ENCODE results near the gene SMIM36. TPM values are rescaled to one million over a fixed set of nuclear protein-coding genes. Genes with fewer than 3 reads are reported as not detected.

Gene SMIM36
- polyA plus RNA-seq, 3 donors = not detected

DNA sequence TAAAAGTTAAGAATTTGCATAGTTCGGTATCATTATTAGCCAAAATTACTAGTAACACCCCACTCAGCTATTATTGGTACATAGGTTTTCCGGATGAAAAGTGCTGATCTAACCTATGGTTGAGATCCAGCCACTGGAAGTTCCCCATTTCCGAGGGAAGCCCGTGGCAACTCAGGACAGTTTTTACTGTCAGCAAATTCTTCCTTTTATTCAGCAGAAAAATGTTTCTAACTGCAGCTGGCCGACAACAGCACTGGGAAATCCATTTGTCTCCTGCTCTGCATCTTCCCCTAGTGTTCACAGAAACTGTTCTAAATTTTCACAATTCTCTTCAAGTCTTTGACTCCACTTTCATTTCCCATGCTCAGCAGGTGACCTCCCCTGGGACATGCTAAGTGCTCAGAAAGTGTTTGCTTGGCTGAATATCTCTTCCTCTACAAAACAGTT, 74.1 kb downstream of the SMIM36 start:
- TF ChIP-seq CTCF (IDR thresholded peaks at IDR 0.05) = no peak
- H3K9ac ChIP-seq (ENCODE audit: insufficient read depth, low read length, poor library complexity, severe bottlenecking) = no peak overlapping the region
- no peaks in the 10 kb centered on the region for H3K9me3 ChIP-seq (replicated peaks in 1 of 2; ENCODE audit: control insufficient read depth in 1 of 2, insufficient read depth in 1 of 2, low read length in 2 of 2)
- WGBS (ENCODE audit: insufficient coverage) = 0% methylated on average over 4 of the region's 5 CpGs
- H3K27ac ChIP-seq (ENCODE audit: low read depth in 1 of 2, low read length in 2 of 2) = no peak overlapping the region
- Mint-ChIP-seq H3K36me3 (no peaks in the 10 kb centered on the region), H3K27me3 (ENCODE audit: low read depth in 3 of 3) (peaks cover 3 to 4% (median 4%) of the 10 kb centered on the region in 3 donors), H3K4me3 (peak overlapping the region in 1 of 2 donors; percentile 77), H3K9me3 (peaks cover 0 to 3% (median 0%) of the 10 kb centered on the region in 7 donors), H3K4me1 (peaks cover 18% of the 10 kb centered on the region), H3K27ac (no peak overlapping the region)
- H3K79me2 ChIP-seq (ENCODE audit: insufficient read depth, low read length) = no peaks in the 10 kb centered on the region
- peak overlapping the region; percentile 33 for H3K4me2 ChIP-seq (replicated peaks; ENCODE audit: extremely low read depth, low read length, poor library complexity, severe bottlenecking)
- no peaks in the 10 kb centered on the region for H3K36me3 ChIP-seq (replicated peaks in 1 of 2; ENCODE audit: control insufficient read depth in 1 of 2, insufficient read depth in 2 of 2, low read length in 2 of 2)
- H3K4me1 ChIP-seq (ENCODE audit: control insufficient read depth in 1 of 2, insufficient read depth in 2 of 2, low read length in 2 of 2) = peaks cover 12 to 13% of the 10 kb centered on the region in 2 donors
- H4K20me1 ChIP-seq (ENCODE audit: insufficient read depth, low read length) = no peaks in the 10 kb centered on the region
- peak; percentile 21 to 67 (median 54) for DNase-seq
- no peak overlapping the region for H2AFZ ChIP-seq (ENCODE audit: insufficient read depth, low read depth, low read length, poor library complexity, severe bottlenecking)
- peaks cover 0 to 2% of the 10 kb centered on the region in 2 donors for H3K27me3 ChIP-seq (ENCODE audit: control insufficient read depth in 2 of 2, insufficient read depth in 2 of 2, low read length in 2 of 2)
- intact Hi-C loops (cut with micrococcal nuclease) = no loop called here
- peak overlapping the region in 1 of 3 experiments; percentile 12 for H3K4me3 ChIP-seq (replicated peaks in 1 of 3; ENCODE audit: low read depth in 2 of 3, low read length in 3 of 3)

- peaks cover 0 to 3% (median 0%) of the 10 kb centered on the region in 7 donors for H3K9me3 Mint-ChIP-seq
- peak overlapping the region in 1 of 2 donors; percentile 18 for H3K4me3 Mint-ChIP-seq
- peaks cover 18% of the 10 kb centered on the region for H3K4me1 Mint-ChIP-seq
- H3K36me3 ChIP-seq (replicated peaks in 1 of 2; ENCODE audit: control insufficient read depth in 1 of 2, insufficient read depth in 2 of 2, low read length in 2 of 2) = no peaks in the 10 kb centered on the region
- no peak for TF ChIP-seq CTCF (IDR thresholded peaks at IDR 0.05)
- intact Hi-C loops (cut with micrococcal nuclease) = no loop called here
- H3K4me2 ChIP-seq (replicated peaks; ENCODE audit: extremely low read depth, low read length, poor library complexity, severe bottlenecking) = peak overlapping the region; percentile 33
- 90% methylated on average over 2 of the region's 4 CpGs for WGBS (ENCODE audit: insufficient coverage)
- peaks cover 12 to 13% of the 10 kb centered on the region in 2 donors for H3K4me1 ChIP-seq (ENCODE audit: control insufficient read depth in 1 of 2, insufficient read depth in 2 of 2, low read length in 2 of 2)
- H3K79me2 ChIP-seq (ENCODE audit: insufficient read depth, low read length) = no peaks in the 10 kb centered on the region
- H3K27me3 ChIP-seq (ENCODE audit: control insufficient read depth in 2 of 2, insufficient read depth in 2 of 2, low read length in 2 of 2) = peaks cover 0 to 2% of the 10 kb centered on the region in 2 donors
- H3K9ac ChIP-seq (ENCODE audit: insufficient read depth, low read length, poor library complexity, severe bottlenecking) = no peak overlapping the region
- H3K27ac Mint-ChIP-seq = no peak overlapping the region
- H2AFZ ChIP-seq (ENCODE audit: insufficient read depth, low read depth, low read length, poor library complexity, severe bottlenecking) = no peak overlapping the region
- H3K27ac ChIP-seq (ENCODE audit: low read depth in 1 of 2, low read length in 2 of 2) = no peak overlapping the region
- no peaks in the 10 kb centered on the region for H3K36me3 Mint-ChIP-seq
- peak overlapping the region in 1 of 3 experiments; percentile 12 for H3K4me3 ChIP-seq (replicated peaks in 1 of 3; ENCODE audit: low read depth in 2 of 3, low read length in 3 of 3)
- H4K20me1 ChIP-seq (ENCODE audit: insufficient read depth, low read length) = no peaks in the 10 kb centered on the region
- no peak for DNase-seq
- no peaks in the 10 kb centered on the region for H3K9me3 ChIP-seq (replicated peaks in 1 of 2; ENCODE audit: control insufficient read depth in 1 of 2, insufficient read depth in 1 of 2, low read length in 2 of 2)
- peaks cover 3 to 4% (median 4%) of the 10 kb centered on the region in 3 donors for H3K27me3 Mint-ChIP-seq (ENCODE audit: low read depth in 3 of 3)
Measured at GRCh38 chr17:55436224-55437158, 74.8 kb downstream of the SMIM36 start.
